ENCODE results near the gene CCDC38. TPM values are rescaled to one million over a fixed set of nuclear protein-coding genes. Genes with fewer than 3 reads are reported as not detected.

Gene CCDC38
- total RNA-seq, 1 donor from 2014 or later: 0.13 TPM

GRCh38 chr12:95956557-95957145, 14.2 kb upstream of the CCDC38 start:
- Mint-ChIP-seq H3K27ac (no peak overlapping the region), H3K9me3 (peaks cover 6% of the 10 kb centered on the region), H3K4me1 (no peaks in the 10 kb centered on the region), H3K27me3 (ENCODE audit: low read depth) (peaks cover 9% of the 10 kb centered on the region), H3K36me3 (no peaks in the 10 kb centered on the region), H3K4me3 (no peak overlapping the region)
- TF ChIP-seq, protein P1, sequence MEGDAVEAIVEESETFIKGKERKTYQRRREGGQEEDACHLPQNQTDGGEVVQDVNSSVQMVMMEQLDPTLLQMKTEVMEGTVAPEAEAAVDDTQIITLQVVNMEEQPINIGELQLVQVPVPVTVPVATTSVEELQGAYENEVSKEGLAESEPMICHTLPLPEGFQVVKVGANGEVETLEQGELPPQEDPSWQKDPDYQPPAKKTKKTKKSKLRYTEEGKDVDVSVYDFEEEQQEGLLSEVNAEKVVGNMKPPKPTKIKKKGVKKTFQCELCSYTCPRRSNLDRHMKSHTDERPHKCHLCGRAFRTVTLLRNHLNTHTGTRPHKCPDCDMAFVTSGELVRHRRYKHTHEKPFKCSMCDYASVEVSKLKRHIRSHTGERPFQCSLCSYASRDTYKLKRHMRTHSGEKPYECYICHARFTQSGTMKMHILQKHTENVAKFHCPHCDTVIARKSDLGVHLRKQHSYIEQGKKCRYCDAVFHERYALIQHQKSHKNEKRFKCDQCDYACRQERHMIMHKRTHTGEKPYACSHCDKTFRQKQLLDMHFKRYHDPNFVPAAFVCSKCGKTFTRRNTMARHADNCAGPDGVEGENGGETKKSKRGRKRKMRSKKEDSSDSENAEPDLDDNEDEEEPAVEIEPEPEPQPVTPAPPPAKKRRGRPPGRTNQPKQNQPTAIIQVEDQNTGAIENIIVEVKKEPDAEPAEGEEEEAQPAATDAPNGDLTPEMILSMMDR (IDR thresholded peaks at IDR 0.05; ENCODE audit: unreplicated experiment): no peak
- DNase-seq (ENCODE audit: low spot score in 2 of 2, unreplicated experiment in 2 of 2): no peak

DNA sequence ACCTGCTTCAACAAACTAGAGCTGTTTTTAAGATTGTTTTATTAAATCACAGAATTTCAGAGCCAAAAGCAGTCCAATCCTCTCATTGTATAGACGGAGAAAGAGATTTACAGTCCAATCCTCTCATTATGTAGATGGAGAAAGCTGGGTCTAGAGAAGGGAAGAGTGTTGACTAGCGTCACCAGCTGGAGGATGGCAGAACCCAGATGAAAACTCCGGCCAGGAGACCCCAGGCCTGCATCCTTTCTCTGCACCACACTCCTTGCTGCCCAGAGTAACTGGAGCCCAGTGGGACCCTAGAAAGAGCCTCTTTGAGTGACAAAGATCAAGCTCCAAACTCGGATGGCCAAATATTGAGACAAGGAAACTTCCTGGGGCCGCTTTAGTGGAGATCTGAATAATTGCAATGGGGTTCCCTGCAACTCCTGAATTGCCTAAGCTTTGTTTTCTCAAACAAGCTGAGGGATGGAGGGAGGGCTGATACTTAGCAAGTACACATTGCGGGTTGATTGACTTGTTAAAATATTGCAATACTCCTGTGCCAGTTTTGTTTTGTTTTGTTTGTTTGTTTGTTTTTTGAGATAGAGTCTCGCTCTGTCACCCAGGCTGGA, 13.2 kb upstream of the CCDC38 start:
- Mint-ChIP-seq H3K4me1 (no peaks in the 10 kb centered on the region), H3K27me3 (ENCODE audit: low read depth) (peaks cover 15% of the 10 kb centered on the region), H3K9me3 (peaks cover 13% of the 10 kb centered on the region), H3K36me3 (no peaks in the 10 kb centered on the region), H3K4me3 (no peak overlapping the region), H3K27ac (no peak overlapping the region)
- DNase-seq (ENCODE audit: low spot score in 2 of 2, unreplicated experiment in 2 of 2): no peak
- TF ChIP-seq, protein P1 (IDR thresholded peaks at IDR 0.05; ENCODE audit: unreplicated experiment): no peak

DNA sequence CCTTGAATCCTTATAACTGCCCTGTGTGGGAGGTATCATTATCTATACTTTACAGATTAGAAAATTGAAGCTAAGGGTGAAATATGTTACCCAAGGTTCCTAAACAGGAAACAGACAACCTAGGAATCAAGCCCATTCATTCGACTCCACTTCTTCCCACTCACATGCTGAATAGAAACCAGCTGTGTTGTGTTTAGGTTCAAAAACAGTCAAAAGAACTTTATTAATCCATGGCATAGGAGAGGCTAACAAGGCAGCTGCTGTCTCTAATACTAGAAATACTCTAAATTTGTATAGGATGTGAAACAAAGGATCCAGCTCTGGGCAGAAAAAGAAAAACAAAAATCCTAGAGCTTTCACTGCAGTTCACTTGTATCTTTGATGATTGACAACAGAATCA, 10.6 kb upstream of the CCDC38 start:
- Mint-ChIP-seq H3K4me1 (no peaks in the 10 kb centered on the region), H3K36me3 (no peaks in the 10 kb centered on the region), H3K4me3 (no peak overlapping the region), H3K9me3 (peaks cover 13% of the 10 kb centered on the region), H3K27me3 (ENCODE audit: low read depth) (peaks cover 30% of the 10 kb centered on the region), H3K27ac (no peak overlapping the region)
- DNase-seq (ENCODE audit: low spot score in 2 of 2, unreplicated experiment in 2 of 2): no peak
- TF ChIP-seq, protein P1 (IDR thresholded peaks at IDR 0.05; ENCODE audit: unreplicated experiment): no peak

- no peak overlapping the region for H3K27ac Mint-ChIP-seq
- no peak for DNase-seq (ENCODE audit: low spot score in 2 of 2, unreplicated experiment in 2 of 2)
- H3K27me3 Mint-ChIP-seq (ENCODE audit: low read depth): peaks cover 30% of the 10 kb centered on the region
- H3K4me1 Mint-ChIP-seq: no peaks in the 10 kb centered on the region
- no peak overlapping the region for H3K4me3 Mint-ChIP-seq
- no peaks in the 10 kb centered on the region for H3K36me3 Mint-ChIP-seq
- H3K9me3 Mint-ChIP-seq: peaks cover 13% of the 10 kb centered on the region
- TF ChIP-seq, protein P1 (IDR thresholded peaks at IDR 0.05; ENCODE audit: unreplicated experiment): no peak
Measured at GRCh38 chr12:95951515-95951914, 9.1 kb upstream of the CCDC38 start.

DNA sequence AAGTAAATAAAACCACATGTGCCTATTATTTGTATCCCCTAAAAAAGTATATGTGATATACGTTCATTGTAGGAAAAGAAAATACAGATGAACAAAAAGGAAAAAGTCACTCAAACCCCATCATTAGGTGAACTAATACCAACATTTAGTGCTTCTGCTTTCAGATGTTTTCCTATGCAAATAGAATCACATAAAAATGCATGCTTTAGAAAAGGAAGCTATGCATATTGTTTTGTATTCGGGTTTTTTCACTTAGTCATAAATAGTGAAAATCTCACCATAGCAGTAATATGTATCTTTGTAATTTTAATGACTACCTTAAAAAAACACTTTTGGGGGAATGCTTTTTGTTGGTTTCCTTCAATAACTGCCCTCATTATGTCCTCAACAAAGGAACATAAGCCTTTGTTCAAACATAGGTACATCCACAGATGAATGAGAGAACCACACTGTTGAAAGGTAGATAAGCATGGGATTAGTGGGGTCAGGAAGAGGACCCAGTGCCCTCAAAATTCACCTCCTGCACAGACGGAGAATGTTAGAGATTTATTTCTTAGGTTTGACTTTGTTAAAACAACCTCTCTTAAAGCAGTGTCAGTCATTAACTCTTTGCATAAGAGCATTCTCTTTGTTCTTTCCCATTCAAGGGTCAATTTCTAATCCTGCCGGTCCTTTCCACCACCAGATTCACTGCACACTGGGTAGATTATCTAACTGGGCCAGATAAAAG, 7.2 kb upstream of the CCDC38 start:
- Mint-ChIP-seq H3K27me3 (ENCODE audit: low read depth) (peaks cover 46% of the 10 kb centered on the region), H3K9me3 (peaks cover 13% of the 10 kb centered on the region), H3K36me3 (no peaks in the 10 kb centered on the region), H3K4me3 (no peak overlapping the region), H3K27ac (no peak overlapping the region), H3K4me1 (no peaks in the 10 kb centered on the region)
- TF ChIP-seq, protein P1 (IDR thresholded peaks at IDR 0.05; ENCODE audit: unreplicated experiment): no peak
- DNase-seq (ENCODE audit: low spot score in 2 of 2, unreplicated experiment in 2 of 2): no peak
